Middle frontal gyrus (tissue), 1 donor: ENCODE measurements around the gene GPR63.
"Not testable (repeated sequence)": the region's sequence is repeated elsewhere in the genome, so short reads cannot be mapped to it uniquely, and the experiment has no call there.

ENCODE experiments used
- DNase-seq: peaks from one replicate; pipeline ENCODE4 v3.0.0-alpha.2; 2015; ENCODE audit warnings: low spot score; ENCODE audit errors: extremely low spot score

GPR63 gene

GRCh38 chr6:96837081-96837971, at the start of gene GPR63:
Gene GPR63 (minus strand): TSS chr6:96837477. CDS start chr6:96799731, 37,746 bp downstream.
- no peak for DNase-seq

GRCh38 chr6:96886519-96886918, 49.2 kb upstream of the GPR63 start:
- no peak for DNase-seq

GRCh38 chr6:96885187-96885631, 47.9 kb upstream of the GPR63 start:
- not testable (repeated sequence) for DNase-seq

GRCh38 chr6:96878143-96878542, 40.9 kb upstream of the GPR63 start:
- no peak for DNase-seq

GRCh38 chr6:96876886-96877545, 39.7 kb upstream of the GPR63 start:
- peak; percentile 21 for DNase-seq

- DNase-seq: no peak
These were observed 35.7 kb upstream of the GPR63 start for GRCh38 chr6:96872976-96873375.

- no peak for DNase-seq
These were observed 27.8 kb upstream of the GPR63 start for GRCh38 chr6:96865055-96865405.

GRCh38 chr6:96864216-96865054, 27.2 kb upstream of the GPR63 start:
- no peak for DNase-seq

GRCh38 chr6:96862560-96862959, 25.3 kb upstream of the GPR63 start:
- DNase-seq: no peak

GRCh38 chr6:96861588-96861987, 24.3 kb upstream of the GPR63 start:
- no peak for DNase-seq

GRCh38 chr6:96856856-96857255, 19.6 kb upstream of the GPR63 start:
- peak; percentile 41 for DNase-seq

- DNase-seq: no peak
These were observed 15.8 kb upstream of the GPR63 start for GRCh38 chr6:96853083-96853482.

GRCh38 chr6:96852605-96853004, 15.3 kb upstream of the GPR63 start:
- no peak for DNase-seq

GRCh38 chr6:96851858-96852257, 14.6 kb upstream of the GPR63 start:
- DNase-seq: no peak

GRCh38 chr6:96849615-96850014, 12.3 kb upstream of the GPR63 start:
- no peak for DNase-seq

GRCh38 chr6:96844530-96844929, 7.3 kb upstream of the GPR63 start:
- no peak for DNase-seq

- no peak for DNase-seq
These were observed 4.1 kb upstream of the GPR63 start for GRCh38 chr6:96841345-96841744.

GRCh38 chr6:96836631-96837080, 621 bp downstream of the GPR63 start:
- no peak for DNase-seq

GRCh38 chr6:96834070-96834469, 3.2 kb downstream of the GPR63 start:
- DNase-seq: no peak

- DNase-seq: no peak
These were observed 4.5 kb downstream of the GPR63 start for GRCh38 chr6:96832780-96833179.

- DNase-seq: no peak
These were observed 10.4 kb downstream of the GPR63 start for GRCh38 chr6:96826865-96827264.

GRCh38 chr6:96823743-96824142, 13.5 kb downstream of the GPR63 start:
- no peak for DNase-seq
